DND-41 (cell line): Measurements from ENCODE around the gene PRELID2.

ENCODE experiments used
- EZH2 ChIP-seq: IDR thresholded peaks from 3 replicates; pipeline ENCODE4 v1.6.1; 2012; ENCODE audit warnings: borderline replicate concordance, low read depth, mild to moderate bottlenecking, moderate library complexity, low read length, inconsistent platforms; ENCODE audit not compliant: severe bottlenecking
- TF ChIP-seq, protein P1 (sequence below): IDR thresholded peaks from 2 replicates; pipeline ENCODE4 v1.5.1; 2012; ENCODE audit warnings: borderline replicate concordance, low read length, moderate library complexity, mild to moderate bottlenecking; ENCODE audit not compliant: poor library complexity, severe bottlenecking; ENCODE audit errors: extremely low read depth

GRCh38 chr5:145848854-145849253, 13.7 kb upstream of the PRELID2 start:
- TF ChIP-seq, protein P1, sequence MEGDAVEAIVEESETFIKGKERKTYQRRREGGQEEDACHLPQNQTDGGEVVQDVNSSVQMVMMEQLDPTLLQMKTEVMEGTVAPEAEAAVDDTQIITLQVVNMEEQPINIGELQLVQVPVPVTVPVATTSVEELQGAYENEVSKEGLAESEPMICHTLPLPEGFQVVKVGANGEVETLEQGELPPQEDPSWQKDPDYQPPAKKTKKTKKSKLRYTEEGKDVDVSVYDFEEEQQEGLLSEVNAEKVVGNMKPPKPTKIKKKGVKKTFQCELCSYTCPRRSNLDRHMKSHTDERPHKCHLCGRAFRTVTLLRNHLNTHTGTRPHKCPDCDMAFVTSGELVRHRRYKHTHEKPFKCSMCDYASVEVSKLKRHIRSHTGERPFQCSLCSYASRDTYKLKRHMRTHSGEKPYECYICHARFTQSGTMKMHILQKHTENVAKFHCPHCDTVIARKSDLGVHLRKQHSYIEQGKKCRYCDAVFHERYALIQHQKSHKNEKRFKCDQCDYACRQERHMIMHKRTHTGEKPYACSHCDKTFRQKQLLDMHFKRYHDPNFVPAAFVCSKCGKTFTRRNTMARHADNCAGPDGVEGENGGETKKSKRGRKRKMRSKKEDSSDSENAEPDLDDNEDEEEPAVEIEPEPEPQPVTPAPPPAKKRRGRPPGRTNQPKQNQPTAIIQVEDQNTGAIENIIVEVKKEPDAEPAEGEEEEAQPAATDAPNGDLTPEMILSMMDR: no peak
- no peak for TF ChIP-seq EZH2
